Measurements from ENCODE around the gene ABHD12B. TPM values are rescaled to one million over a fixed set of nuclear protein-coding genes. Genes with fewer than 3 reads are reported as not detected.

Gene ABHD12B
- total and polyA plus RNA-seq, 2 donors (not counting 3 experiments of a cell fraction or from before 2014, with no cell fraction given), result not detected

DNA sequence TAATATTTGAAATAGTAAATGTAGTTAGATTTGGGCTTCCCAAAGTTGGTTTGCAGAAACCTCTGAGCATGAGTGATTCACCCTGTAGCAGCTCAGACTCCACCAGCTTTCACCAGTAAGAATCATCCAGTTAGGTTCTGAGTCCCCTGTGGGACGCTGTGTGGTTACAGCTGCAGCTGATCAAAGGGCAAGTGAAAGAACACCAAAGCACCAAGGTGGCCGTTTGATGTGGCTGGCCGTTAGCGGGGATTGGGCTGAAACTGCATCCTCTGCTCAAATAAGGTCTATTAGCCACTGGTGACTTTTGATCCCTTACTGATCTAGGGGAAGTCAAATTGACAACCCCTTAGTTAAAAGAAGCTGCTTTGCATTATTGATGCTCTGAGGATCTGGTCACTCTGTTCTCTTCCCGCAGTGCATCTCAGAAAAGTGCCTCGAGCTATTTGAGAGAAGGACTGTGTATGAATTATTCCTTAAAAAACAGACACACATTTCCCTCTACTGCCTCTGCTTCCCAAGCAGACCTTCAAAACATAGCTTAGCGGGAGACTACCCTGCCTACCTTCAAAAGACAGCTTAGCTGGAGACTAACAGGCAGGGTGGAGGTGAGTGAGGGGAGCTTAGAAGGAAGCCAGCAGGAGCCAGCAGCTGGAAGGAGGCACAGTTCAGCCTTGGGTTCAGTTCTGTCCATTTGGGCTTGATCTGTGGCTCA is 3.7 kb downstream of the ABHD12B start:
- no peaks in the 10 kb centered on the region for H3K36me3 ChIP-seq (ENCODE audit: control insufficient read depth in 2 of 2, extremely low read depth in 1 of 2, insufficient read depth in 2 of 2, low read length in 2 of 2)
- DNase-seq (ENCODE audit: low read depth, low spot score) (no peak), FAIRE-seq (no peak)
- TF ChIP-seq, protein P1, sequence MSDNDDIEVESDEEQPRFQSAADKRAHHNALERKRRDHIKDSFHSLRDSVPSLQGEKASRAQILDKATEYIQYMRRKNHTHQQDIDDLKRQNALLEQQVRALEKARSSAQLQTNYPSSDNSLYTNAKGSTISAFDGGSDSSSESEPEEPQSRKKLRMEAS (IDR thresholded peaks at IDR 0.05; ENCODE audit: insufficient read depth, insufficient read length), result no peak
- TF ChIP-seq FOS (IDR thresholded peaks at IDR 0.05; ENCODE audit: borderline replicate concordance, insufficient read depth, low read length), result no peak
- no peak for TF ChIP-seq EZH2 (IDR thresholded peaks at IDR 0.05; ENCODE audit: borderline replicate concordance, low read depth, low read length, severe bottlenecking)
- TF ChIP-seq JUN (IDR thresholded peaks at IDR 0.05; ENCODE audit: borderline replicate concordance, insufficient read depth, insufficient read length, low read depth), result no peak
- TF ChIP-seq, protein P2, sequence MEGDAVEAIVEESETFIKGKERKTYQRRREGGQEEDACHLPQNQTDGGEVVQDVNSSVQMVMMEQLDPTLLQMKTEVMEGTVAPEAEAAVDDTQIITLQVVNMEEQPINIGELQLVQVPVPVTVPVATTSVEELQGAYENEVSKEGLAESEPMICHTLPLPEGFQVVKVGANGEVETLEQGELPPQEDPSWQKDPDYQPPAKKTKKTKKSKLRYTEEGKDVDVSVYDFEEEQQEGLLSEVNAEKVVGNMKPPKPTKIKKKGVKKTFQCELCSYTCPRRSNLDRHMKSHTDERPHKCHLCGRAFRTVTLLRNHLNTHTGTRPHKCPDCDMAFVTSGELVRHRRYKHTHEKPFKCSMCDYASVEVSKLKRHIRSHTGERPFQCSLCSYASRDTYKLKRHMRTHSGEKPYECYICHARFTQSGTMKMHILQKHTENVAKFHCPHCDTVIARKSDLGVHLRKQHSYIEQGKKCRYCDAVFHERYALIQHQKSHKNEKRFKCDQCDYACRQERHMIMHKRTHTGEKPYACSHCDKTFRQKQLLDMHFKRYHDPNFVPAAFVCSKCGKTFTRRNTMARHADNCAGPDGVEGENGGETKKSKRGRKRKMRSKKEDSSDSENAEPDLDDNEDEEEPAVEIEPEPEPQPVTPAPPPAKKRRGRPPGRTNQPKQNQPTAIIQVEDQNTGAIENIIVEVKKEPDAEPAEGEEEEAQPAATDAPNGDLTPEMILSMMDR (IDR thresholded peaks at IDR 0.05; ENCODE audit: extremely low read depth in 1 of 2, insufficient read depth in 1 of 2, low read depth in 1 of 2, low read length in 2 of 2), result no peak
- TF ChIP-seq POLR2AphosphoS5 (IDR thresholded peaks at IDR 0.05; ENCODE audit: insufficient read depth, low read depth, low read length), result no peak
- TF ChIP-seq MYC (IDR thresholded peaks at IDR 0.05; ENCODE audit: low read depth, low read length), result no peak
- no peak for TF ChIP-seq GATA2 (IDR thresholded peaks at IDR 0.05; ENCODE audit: insufficient read depth, insufficient read length, low read depth, low read length)
- no peak for TF ChIP-seq POLR2A (IDR thresholded peaks at IDR 0.05; ENCODE audit: low read depth, low read length)
- no peaks in the 10 kb centered on the region for H4K20me1 ChIP-seq (replicated peaks; ENCODE audit: control insufficient read depth, extremely low read depth, insufficient read depth, low read length)
- no peak overlapping the region for H3K27ac ChIP-seq (ENCODE audit: insufficient read depth, low read depth, low read length)
- H3K79me2 ChIP-seq (ENCODE audit: control insufficient read depth, insufficient read depth, low read length), result no peaks in the 10 kb centered on the region
- H3K9me1 ChIP-seq (replicated peaks; ENCODE audit: control insufficient read depth, extremely low read depth, insufficient read depth, low read length), result no peaks in the 10 kb centered on the region
- H3K9me3 ChIP-seq (replicated peaks; ENCODE audit: control insufficient read depth, insufficient read depth, low read length), result no peaks in the 10 kb centered on the region
- POLR2A ChIA-PET, result no interaction called here
- dilution Hi-C loops (cut with MboI; ENCODE audit: extremely low pct_ligation_motif_present, low sequenced_read_pairs), result no loop called here
- H3K4me3 ChIP-seq (replicated peaks in 1 of 3; ENCODE audit: insufficient read depth in 1 of 3, low read depth in 1 of 3, low read length in 3 of 3), result no peak overlapping the region
- intact Hi-C loops (cut with micrococcal nuclease), result no loop called here
- no peak overlapping the region for H2AFZ ChIP-seq (ENCODE audit: low read depth, low read length)
- no TSS peak for BruUV-seq (replicated peaks)
- H3K4me2 ChIP-seq (ENCODE audit: insufficient read depth, low read length), result no peak overlapping the region
- peaks cover 55 to 81% of the 10 kb centered on the region in 2 experiments for H3K27me3 ChIP-seq (ENCODE audit: control insufficient read depth in 2 of 2, insufficient read depth in 2 of 2, low read length in 2 of 2)
- no peak overlapping the region for H3K9ac ChIP-seq (replicated peaks; ENCODE audit: extremely low read depth, insufficient read depth, low read length)
- H3K4me1 ChIP-seq (ENCODE audit: control insufficient read depth, extremely low read depth, insufficient read depth, low read length), result no peaks in the 10 kb centered on the region
- CTCF ChIA-PET, result interaction anchor here (1.2 to 2.9 kb wide), 3 partner anchors 8 to 15 kb away, joined by 3 to 10 read pairs (median 6); no protein-coding TSS in a partner anchor
